ENCODE measurements around the gene DIO1.

DIO1 gene

DNA sequence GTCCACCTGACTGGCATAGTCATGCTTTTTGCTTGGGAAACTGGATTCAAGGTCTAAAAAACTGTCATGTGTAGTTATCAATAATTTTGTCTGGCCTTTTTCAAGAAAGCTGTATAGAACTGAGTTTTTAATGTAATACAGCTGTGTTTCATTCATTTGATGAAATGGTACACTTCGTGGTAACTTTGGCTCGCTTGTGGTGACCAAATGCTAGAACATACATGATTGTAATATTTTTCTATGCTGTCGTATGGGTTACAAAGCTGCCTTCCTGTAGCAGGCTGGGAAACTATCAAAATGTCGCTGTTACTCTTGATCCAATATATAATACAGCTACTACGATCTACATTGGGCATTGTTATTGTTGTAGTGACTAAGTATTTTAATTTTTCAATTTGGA is 54.3 kb downstream of the DIO1 start:
- TF ChIP-seq, protein P1, sequence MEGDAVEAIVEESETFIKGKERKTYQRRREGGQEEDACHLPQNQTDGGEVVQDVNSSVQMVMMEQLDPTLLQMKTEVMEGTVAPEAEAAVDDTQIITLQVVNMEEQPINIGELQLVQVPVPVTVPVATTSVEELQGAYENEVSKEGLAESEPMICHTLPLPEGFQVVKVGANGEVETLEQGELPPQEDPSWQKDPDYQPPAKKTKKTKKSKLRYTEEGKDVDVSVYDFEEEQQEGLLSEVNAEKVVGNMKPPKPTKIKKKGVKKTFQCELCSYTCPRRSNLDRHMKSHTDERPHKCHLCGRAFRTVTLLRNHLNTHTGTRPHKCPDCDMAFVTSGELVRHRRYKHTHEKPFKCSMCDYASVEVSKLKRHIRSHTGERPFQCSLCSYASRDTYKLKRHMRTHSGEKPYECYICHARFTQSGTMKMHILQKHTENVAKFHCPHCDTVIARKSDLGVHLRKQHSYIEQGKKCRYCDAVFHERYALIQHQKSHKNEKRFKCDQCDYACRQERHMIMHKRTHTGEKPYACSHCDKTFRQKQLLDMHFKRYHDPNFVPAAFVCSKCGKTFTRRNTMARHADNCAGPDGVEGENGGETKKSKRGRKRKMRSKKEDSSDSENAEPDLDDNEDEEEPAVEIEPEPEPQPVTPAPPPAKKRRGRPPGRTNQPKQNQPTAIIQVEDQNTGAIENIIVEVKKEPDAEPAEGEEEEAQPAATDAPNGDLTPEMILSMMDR (IDR thresholded peaks at IDR 0.05; ENCODE audit: low read depth, low read length) = no peak
- no peak overlapping the region; the same call in 1 of the 2 replicates for H3K4me3 ChIP-seq (ENCODE audit: low read depth, low read length)

DNA sequence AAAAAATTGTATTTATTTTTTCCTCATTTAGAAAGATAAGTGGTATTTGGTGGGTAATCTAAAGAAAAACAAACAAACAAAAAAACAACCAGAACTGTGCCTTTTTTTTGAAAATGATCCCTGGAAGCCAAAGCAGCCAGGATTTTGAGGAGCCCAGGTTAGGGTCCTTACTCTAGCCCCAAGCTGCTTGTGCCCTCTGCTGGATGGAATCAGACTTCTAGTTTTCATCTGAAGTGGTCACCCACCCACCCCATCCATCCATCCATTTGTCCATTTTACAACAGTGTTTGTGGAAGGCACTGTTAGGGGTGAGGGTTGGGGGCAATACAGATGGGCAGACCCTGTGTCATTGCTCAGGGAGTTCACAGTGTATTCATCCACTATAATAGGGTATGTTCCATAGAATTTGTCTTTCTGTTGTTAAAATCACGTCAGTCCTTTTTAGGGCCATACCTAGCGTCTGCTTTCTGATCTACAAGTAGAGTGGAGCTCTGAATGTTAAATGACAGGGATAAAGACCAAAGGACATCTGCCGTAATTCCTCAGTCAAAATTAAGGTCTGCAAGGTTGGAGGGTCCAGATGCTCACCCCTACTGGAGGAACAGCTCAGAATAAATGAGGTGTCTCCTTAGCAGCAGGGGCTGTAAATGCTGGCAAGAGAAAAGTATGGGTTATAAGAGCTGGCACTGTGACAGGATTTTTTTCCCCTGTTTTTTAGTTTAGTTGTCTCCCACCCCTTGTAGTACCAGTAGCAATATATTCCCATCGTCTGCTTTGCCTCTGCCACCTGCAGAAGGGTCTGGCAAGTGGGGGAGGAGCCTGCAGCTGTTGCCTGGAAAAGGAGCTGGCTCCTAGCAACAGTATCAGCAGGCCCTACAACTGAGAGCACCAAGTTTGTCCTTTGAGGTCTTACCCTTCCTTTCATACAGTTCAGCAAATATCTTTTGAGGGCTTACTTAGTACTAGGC is 55.3 kb downstream of the DIO1 start:
- TF ChIP-seq, protein P1 (IDR thresholded peaks at IDR 0.05; ENCODE audit: low read depth, low read length) = peak; percentile 60
- H3K4me3 ChIP-seq (ENCODE audit: low read depth, low read length) = no peak overlapping the region

DNA sequence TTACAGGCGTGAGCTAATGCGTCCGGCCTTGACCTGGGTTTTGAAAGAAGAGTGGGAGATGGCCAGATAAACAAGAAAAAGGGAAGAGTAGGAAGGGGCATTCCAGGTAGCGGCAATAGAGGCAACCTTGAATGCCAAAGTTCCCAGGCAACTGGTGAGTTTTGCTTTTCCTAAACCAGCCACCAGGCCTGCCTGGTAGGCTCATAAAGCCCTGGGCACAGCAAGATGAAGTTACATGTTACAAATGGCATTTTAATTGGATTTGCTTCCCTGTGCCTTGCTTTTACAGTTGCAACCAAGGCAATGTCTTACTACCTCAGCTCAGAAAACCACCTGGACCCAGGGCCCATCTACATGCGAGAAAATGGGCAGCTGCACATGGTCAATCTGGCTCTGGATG is 57.7 kb downstream of the DIO1 start:
- H3K4me3 ChIP-seq (ENCODE audit: low read depth, low read length) = no peak overlapping the region
- TF ChIP-seq, protein P1 (IDR thresholded peaks at IDR 0.05; ENCODE audit: low read depth, low read length) = no peak

DNA sequence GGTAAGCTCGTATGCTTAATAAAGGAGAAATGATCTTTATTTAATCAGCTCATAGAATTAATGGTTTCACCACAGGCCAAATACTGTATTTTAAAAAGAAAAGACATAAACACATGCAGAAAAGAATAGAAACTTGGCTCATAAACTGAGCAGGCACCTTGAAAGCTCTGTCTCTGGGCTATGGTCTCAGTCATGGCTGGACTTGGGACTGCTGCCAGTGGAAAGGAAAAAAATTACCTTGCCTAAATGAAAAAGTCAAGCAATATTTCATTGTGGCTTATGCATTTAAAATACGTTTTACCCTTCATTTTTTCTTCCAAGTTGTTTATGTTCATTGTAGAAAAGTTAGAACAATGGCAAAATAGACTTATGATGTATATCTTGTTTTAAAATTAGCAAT is 60.1 kb downstream of the DIO1 start:
- TF ChIP-seq, protein P1 (IDR thresholded peaks at IDR 0.05; ENCODE audit: low read depth, low read length) = no peak
- H3K4me3 ChIP-seq (ENCODE audit: low read depth, low read length) = no peak overlapping the region

DNA sequence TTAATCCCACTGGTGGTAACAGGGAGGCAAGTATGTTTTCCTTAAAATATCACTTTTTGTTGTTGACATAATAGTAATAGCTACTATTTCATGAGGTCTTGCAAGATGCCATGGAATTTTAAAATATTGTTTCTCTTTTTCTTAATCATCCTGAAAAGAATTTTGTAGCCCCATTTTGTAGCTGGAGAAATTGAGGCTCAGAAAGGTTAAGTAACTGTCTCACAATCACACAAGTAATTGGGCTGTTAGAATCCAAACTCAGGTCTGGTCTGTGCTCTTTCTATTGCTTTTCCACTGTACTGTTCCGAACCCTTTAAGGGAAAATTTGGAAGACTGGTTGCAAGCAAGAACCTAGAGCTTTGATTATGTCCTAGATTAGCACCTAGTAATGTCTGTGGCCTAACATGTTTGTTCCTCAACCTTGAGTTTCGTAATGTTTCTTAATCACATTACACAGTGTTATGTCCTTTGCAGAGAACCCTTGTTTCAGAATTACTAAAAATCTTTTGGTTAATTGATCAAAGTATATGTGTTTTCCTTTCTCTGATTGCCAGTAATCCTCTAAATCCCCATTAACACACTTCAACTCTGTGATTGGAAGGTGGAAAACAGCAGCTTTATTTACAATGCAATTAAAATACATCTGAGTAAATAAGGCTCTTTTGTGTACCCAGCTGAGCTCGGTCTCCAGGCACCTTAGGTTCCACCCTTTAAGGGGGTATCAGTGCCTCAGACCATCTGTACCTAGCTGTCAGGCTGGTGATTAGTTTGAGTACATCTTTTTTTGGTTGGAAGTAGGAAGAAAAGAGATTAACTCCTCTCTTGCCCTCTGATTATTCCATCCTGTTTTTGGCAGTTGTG is 62.6 kb downstream of the DIO1 start:
- H3K4me3 ChIP-seq (ENCODE audit: low read depth, low read length) = no peak overlapping the region
- TF ChIP-seq, protein P1 (IDR thresholded peaks at IDR 0.05; ENCODE audit: low read depth, low read length) = no peak

DNA sequence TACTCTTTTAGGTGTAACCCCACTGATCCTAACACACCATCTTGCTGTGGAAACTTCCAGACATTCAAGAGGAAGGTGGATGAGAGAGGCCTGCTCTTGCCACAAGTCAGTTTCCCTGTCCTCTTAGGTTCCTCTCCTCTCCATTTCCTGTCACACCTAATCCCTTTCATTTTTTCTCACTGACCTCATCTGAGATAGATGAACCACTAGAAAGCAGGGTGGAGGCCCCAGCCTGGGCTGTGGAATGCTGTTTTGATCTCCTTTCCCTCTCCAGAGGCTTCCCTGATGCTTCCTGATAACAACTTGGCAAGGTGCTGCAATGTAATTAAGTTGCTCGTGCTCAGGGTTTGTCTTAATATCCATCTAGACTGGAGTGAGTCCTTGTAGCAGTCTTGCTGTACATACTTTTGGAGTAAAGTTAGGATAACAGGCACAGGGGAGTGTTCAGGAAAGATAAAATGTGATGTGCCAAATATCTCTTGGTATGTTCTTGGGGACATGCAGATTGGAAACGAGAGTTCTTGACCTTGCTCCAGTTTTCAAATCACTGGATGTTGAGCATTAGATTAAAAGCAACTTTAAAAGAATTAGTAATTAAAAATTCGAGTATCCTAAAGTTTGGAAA is 63.3 kb downstream of the DIO1 start:
- no peak overlapping the region for H3K4me3 ChIP-seq (ENCODE audit: low read depth, low read length)
- TF ChIP-seq, protein P1 (IDR thresholded peaks at IDR 0.05; ENCODE audit: low read depth, low read length) = no peak
